Gastroesophageal sphincter (tissue), 3 donors: Measurements from ENCODE around the gene PPP2R5C.

Source experiments
- CTCF ChIP-seq, 4 experiments: fragments of 200-600 bp in 2 of 4; fragments of 450-650 bp in 2 of 4; sonication (generic) in 1 of 4; IDR thresholded peaks; one replicate each; pipeline ENCODE4 v1.5.1; 2017 to 2019; ENCODE audit warnings: antibody characterized with exemption in 4 of 4, mild to moderate bottlenecking in 2 of 4, moderate library complexity in 2 of 4
- POLR2A ChIP-seq, 2 donors: fragments of 450-650 bp; IDR thresholded peaks; one replicate each; pipeline ENCODE4 v1.6.1; 2017; ENCODE audit warnings: antibody characterized with exemption in 2 of 2, mild to moderate bottlenecking in 2 of 2, moderate library complexity in 1 of 2
- POLR2AphosphoS5 ChIP-seq: sonication (generic); formaldehyde crosslinking; IDR thresholded peaks from one replicate; pipeline ENCODE4 v1.6.1; 2017; ENCODE audit warnings: antibody characterized with exemption

DNA sequence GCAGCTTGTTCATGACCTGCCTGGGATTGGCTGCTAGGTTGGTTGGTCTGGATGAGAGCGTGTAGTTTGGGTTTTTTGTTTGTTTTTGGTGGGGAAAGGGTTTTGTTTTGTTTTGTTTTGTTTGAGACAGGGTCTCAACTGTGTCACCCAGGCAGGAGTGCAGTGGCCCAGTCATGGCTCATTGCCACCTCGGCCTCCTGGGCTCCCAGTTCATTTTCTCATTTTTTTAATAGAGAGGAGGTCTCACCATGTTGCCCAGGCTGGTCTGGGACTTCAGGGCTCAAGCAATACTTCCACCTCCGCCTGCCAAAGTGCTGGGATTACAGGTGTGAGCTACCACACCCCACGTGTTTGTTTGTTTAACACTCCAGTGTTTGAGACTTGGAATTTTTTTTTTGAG is 206.7 kb downstream of the PPP2R5C start:
- TF ChIP-seq CTCF (IDR thresholded peaks at IDR 0.05) (no peak), POLR2A (IDR thresholded peaks at IDR 0.05) (no peak), POLR2AphosphoS5 (no peak)
